ENCODE results near the gene C6orf62. TPM values are rescaled to one million over a fixed set of nuclear protein-coding genes. Genes with fewer than 3 reads are reported as not detected.

C6orf62 gene
- 51.2 to 63.3 TPM (median 54.1 TPM) in 5 replicates for total RNA-seq (2022; extraction: Qiagen RNA extraction; ENCODE audit: low read depth)

GRCh38 chr6:24719125-24719971 is at the start of gene C6orf62:
Gene C6orf62 (minus strand): TSS chr6:24719154. CDS start chr6:24718668, 486 bp downstream.

GRCh38 chr6:24666641-24667377 is 52.1 kb downstream of the C6orf62 start, which contains the start of the genes ACOT13 and TDP2:
Gene ACOT13 (plus strand): TSS chr6:24667077. CDS start chr6:24667264, 187 bp downstream.
Gene TDP2 (minus strand): TSS chr6:24666899. CDS start chr6:24666862, 37 bp downstream.

Other genes starting within 250 kb of the C6orf62 start
- 0.66 to 1.2 TPM (median 1.1 TPM) in 5 replicates for gene GPLD1, start 229.6 kb downstream of the C6orf62 start, total RNA-seq (2022; extraction: Qiagen RNA extraction; ENCODE audit: low read depth)
- gene ALDH5A1, start 224.2 kb downstream of the C6orf62 start, total RNA-seq (2022; extraction: Qiagen RNA extraction; ENCODE audit: low read depth), result 6.8 to 8.3 TPM (median 7.6 TPM) in 5 replicates
- gene KIAA0319, start 73.0 kb downstream of the C6orf62 start, total RNA-seq (2022; extraction: Qiagen RNA extraction; ENCODE audit: low read depth), result 2.5 to 3.0 TPM (median 3.0 TPM) in 5 replicates
- 40.8 to 47.7 TPM (median 44.5 TPM) in 5 replicates for gene TDP2, start 52.3 kb downstream of the C6orf62 start, total RNA-seq (2022; extraction: Qiagen RNA extraction; ENCODE audit: low read depth)
- gene ACOT13, start 52.1 kb downstream of the C6orf62 start, total RNA-seq (2022; extraction: Qiagen RNA extraction; ENCODE audit: low read depth), result 17.1 to 32.8 TPM (median 27.9 TPM) in 5 replicates
- 53.2 to 62.5 TPM (median 54.6 TPM) in 5 replicates for gene GMNN, start 55.8 kb upstream of the C6orf62 start, total RNA-seq (2022; extraction: Qiagen RNA extraction; ENCODE audit: low read depth)
- not detected in 5 replicates for gene ARMH2, start 79.8 kb upstream of the C6orf62 start, total RNA-seq (2022; extraction: Qiagen RNA extraction; ENCODE audit: low read depth)
- gene RIPOR2, start 216.8 kb upstream of the C6orf62 start, total RNA-seq (2022; extraction: Qiagen RNA extraction; ENCODE audit: low read depth), result 0.07 TPM in 1 of 5 replicates, not detected in the others